GM12891 (cell line): ENCODE measurements around the gene YBEY.

Source experiments
- PAX5 ChIP-seq: IDR thresholded peaks from 2 replicates; pipeline ENCODE4 v1.6.1; 2011; ENCODE audit warnings: low read length, moderate library complexity, mild to moderate bottlenecking; ENCODE audit not compliant: insufficient read depth, severe bottlenecking
- POLR2A ChIP-seq: IDR thresholded peaks from 2 replicates; pipeline ENCODE4 v1.6.1; 2011; ENCODE audit warnings: low read depth, low read length, control low read depth
- POLR2AphosphoS5 ChIP-seq: IDR thresholded peaks from 2 replicates; pipeline ENCODE4 v1.6.1; 2011; ENCODE audit warnings: low read depth, low read length, control low read depth

DNA sequence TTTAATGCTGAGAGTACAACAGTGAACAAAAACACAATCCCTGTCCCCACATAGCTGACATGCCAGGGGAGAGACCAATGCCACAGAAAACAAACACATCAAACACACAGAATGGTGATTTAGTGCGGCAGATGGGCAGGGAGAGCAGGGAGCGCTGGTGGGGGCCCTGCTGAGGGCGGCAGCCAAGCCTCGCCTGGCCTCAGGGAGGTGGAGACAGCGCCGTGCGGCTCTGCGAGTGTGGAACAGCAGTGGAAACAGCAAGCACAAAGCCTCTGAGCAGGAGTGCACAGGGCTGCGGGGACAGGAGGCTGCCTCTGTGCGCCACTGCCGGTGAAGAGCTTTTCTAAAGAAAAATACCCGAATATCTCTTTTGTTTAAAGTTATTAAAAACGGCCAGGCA lies 17.8 kb upstream of the YBEY start:
- TF ChIP-seq POLR2A (no peak), POLR2AphosphoS5 (no peak), PAX5 (no peak)
